Activated T-helper 17 cell treated with anti-CD3 and anti-CD28 coated beads, Interleukin-2, amount 50 U/mL, for 72 hours (primary cell): ENCODE results near the gene PARK7. TPM values are rescaled to one million over a fixed set of nuclear protein-coding genes. Genes with fewer than 3 reads are reported as not detected.
"Not testable (repeated sequence)": the region's sequence is repeated elsewhere in the genome, so short reads cannot be mapped to it uniquely, and the experiment has no call there.

Experiments used
- ATAC-seq: fragments of 150-1000 bp; cut with Tn5 transposase; replicated peaks from 2 replicates; pipeline ENCODE4 v1.10.0; 2021; ENCODE audit warnings: mild to moderate bottlenecking, moderate library complexity
- H3K27ac Mint-ChIP-seq: one replicate; pipeline ENCODE4 v1.8.0; 2022; ENCODE audit warnings: mixed read lengths
- H3K27me3 Mint-ChIP-seq: one replicate; pipeline ENCODE4 v1.8.0; 2022; ENCODE audit warnings: mixed read lengths
- H3K36me3 Mint-ChIP-seq: one replicate; pipeline ENCODE4 v1.8.0; 2022; ENCODE audit warnings: low read depth, mild to moderate bottlenecking, mixed read lengths
- H3K4me1 Mint-ChIP-seq: one replicate; pipeline ENCODE4 v1.8.0; 2022; ENCODE audit warnings: mixed read lengths
- H3K4me3 Mint-ChIP-seq: one replicate; pipeline ENCODE4 v1.8.0; 2022; ENCODE audit warnings: mild to moderate bottlenecking, mixed read lengths
- H3K9me3 Mint-ChIP-seq: one replicate; pipeline ENCODE4 v1.8.0; 2022; ENCODE audit warnings: mixed read lengths
- total RNA-seq, 2 donors: library from RNA; stranded (reverse); gene quantifications; one replicate each; pipeline ENCODE4 v1.2.3, GENCODE V29; 2022

The PARK7 gene
- total RNA-seq, 2 donors from 2014 or later, result 262 to 416 TPM

DNA sequence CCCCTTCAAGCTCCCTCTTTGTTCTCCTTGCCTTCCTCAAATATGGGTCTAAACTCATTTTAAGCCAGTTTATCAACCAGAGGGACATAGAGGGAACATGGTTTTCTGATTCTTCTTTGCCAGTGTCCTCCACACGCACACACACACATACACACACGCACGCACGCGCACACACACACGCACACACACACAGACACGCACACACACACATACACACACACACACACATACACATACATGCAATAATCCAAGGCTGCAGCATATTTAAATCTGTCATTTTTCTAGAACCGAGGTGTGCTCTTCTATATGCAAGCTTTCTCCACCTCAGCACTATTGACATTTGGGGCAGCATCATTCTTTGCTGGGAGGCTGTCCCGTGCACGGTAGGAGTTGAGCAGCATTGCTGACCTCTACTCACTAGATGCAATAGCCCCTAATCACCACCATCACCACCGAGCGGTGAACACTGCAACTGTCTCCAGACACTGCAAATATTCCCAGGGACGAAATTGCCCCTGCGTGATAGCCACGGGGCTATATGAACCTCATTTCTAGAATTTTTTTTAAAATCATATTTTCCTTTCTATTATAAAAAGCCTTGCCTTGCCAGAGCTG is 28.9 kb upstream of the PARK7 start:
- ATAC-seq, result no peak
- H3K27me3 Mint-ChIP-seq, result no peaks in the 10 kb centered on the region
- no peaks in the 10 kb centered on the region for H3K9me3 Mint-ChIP-seq
- peak overlapping the region; percentile 15 for H3K4me3 Mint-ChIP-seq
- H3K4me1 Mint-ChIP-seq, result peaks cover 19% of the 10 kb centered on the region
- no peak overlapping the region for H3K27ac Mint-ChIP-seq
- H3K36me3 Mint-ChIP-seq, result peaks cover 95% of the 10 kb centered on the region

DNA sequence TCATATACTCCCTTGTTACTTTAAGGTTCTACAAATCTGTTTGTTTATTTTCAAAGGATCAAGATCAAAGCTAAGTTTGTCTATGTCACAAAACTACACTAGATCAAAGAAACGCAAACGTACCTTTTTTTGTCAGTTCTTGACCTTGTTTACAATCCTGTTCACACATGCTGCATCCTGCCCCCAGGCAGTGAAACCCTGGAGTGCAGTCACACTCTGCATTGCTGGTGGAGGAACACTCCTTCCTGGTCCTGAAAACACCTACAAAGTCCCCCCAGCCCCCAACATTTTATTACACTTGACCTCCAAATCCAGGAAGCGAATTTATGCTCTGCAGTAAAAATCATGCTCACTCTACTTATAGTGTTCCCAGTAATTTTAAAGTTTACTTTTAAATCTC is 23.4 kb upstream of the PARK7 start:
- peaks cover 33% of the 10 kb centered on the region for H3K4me1 Mint-ChIP-seq
- no peak overlapping the region for H3K27ac Mint-ChIP-seq
- ATAC-seq, result no peak
- H3K9me3 Mint-ChIP-seq, result no peaks in the 10 kb centered on the region
- H3K4me3 Mint-ChIP-seq, result peak overlapping the region; percentile 82
- H3K27me3 Mint-ChIP-seq, result peaks cover 3% of the 10 kb centered on the region
- H3K36me3 Mint-ChIP-seq, result peaks cover 68% of the 10 kb centered on the region

DNA sequence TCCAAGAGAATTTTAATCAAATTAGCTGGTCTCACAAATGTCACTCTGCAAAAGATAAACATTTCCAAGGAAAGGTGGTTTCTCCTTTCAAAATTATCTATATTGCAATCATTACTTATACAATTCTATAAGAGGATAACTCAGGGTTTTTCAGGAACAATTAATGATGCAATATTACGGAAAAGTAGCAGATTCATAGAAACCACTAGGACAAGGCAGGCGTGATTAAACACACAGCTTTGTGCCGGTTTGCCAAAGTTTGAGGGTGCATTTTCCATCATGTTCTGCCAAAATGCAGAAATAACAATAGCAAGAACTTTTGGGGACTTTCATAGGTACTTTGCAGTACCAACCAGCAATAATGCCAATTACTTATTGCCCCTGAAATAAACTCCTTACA is 21.5 kb upstream of the PARK7 start:
- H3K9me3 Mint-ChIP-seq, result no peaks in the 10 kb centered on the region
- H3K27me3 Mint-ChIP-seq, result peaks cover 3% of the 10 kb centered on the region
- no peak for ATAC-seq
- peaks cover 48% of the 10 kb centered on the region for H3K36me3 Mint-ChIP-seq
- H3K4me3 Mint-ChIP-seq, result peak overlapping the region; percentile 82
- H3K27ac Mint-ChIP-seq, result peak overlapping the region; percentile 77
- H3K4me1 Mint-ChIP-seq, result peaks cover 36% of the 10 kb centered on the region

DNA sequence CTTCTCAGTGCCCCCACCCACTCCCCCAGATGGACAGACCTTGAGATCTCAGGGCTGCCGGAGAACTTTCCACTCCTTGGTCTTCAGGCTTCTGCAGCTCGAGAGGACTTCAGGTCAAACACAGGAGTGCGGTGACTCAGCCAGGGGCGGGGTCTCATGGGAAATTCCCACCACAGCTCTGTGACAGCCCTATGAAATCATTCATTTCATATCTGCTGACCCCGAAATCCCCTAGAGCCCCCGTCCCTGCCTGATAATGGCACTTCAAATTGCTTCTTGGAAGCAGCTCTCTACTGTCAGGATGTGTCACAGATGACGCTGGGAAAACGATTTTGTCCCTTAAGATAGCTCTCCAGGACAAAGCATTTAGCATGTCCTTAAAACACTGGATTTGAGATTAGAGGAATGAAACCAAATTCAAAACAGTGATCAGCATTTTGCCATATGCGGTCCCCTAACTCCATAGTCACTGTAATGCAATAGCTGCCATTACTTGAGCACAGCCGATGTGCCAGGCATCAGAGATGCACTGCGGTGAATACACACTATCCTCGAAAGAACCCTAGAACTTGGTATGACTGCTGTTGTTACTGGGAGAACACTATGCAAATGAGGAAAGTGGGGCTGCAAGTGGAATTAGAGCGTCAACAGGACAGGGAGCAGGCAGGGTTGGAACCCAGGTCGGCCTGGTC is 20.6 kb upstream of the PARK7 start, which contains the start of gene TNFRSF9:
TSS of gene TNFRSF9 (minus strand) at position 95 of the 692 bp plus-strand sequence. CDS start 845 bp downstream, outside the sequence.
- Mint-ChIP-seq H3K36me3 (peaks cover 40% of the 10 kb centered on the region), H3K27ac (peak within 1 kb of the TSS; percentile 77), H3K27me3 (peaks cover 3% of the 10 kb centered on the region), H3K9me3 (no peaks in the 10 kb centered on the region), H3K4me1 (peaks cover 36% of the 10 kb centered on the region), H3K4me3 (peak within 1 kb of the TSS; percentile 82)
- peak; percentile 92 for ATAC-seq

DNA sequence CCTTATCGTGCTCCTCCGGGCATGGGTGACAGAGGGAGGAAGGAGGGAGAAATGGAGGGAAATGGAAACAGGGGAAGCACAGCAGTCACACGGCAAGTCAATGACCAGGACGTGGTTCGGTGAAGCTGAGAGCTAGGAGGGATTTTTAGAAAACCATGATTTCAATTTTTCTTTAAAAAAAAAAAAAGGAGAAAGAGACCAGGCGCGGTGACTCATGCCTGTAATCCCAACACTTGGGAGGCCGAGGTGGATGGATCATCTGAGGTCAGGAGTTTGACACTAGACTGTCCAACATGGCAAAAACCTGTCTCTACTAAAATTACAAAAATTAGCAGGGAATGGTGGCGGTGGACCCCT is 20.1 kb upstream of the PARK7 start:
- H3K27ac Mint-ChIP-seq, result peak overlapping the region; percentile 77
- peak overlapping the region; percentile 82 for H3K4me3 Mint-ChIP-seq
- no peak for ATAC-seq
- no peaks in the 10 kb centered on the region for H3K9me3 Mint-ChIP-seq
- H3K4me1 Mint-ChIP-seq, result peaks cover 36% of the 10 kb centered on the region
- H3K27me3 Mint-ChIP-seq, result peaks cover 3% of the 10 kb centered on the region
- peaks cover 34% of the 10 kb centered on the region for H3K36me3 Mint-ChIP-seq

DNA sequence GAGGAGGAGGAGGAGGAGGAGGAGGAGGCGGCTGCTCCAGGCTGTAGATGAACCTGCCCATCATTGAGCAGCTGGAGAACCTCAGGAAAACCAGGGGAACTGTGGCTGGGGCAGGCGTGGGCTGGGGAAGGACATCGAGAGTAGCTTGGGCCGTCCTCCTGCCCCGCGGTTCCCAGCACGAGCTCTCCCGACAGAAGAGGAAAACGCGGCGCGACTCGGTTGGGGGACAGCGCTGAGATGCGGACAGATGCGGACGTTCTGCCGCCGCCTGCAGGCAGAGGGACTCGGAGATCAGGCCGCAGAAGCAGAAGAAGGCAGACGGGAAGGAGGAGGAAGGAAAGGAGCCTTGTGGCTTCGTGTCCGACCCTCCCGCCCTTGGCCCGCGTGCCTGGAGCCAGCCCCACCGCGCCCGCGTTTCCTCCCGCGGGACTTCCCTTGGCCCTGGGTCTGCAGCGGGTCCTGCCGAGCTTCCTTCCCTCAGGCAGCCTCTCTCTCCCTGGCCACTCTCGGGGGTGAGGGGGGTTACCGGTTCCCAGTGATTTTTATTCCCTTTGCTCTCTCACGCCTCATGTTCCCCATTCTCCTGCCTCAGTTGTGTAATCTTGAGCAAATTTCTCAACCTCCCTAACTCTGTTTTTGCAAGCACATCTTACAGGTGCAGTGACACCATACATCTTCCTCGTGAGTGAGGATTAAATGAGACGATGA is 19.1 kb upstream of the PARK7 start:
- peak overlapping the region; percentile 77 for H3K27ac Mint-ChIP-seq
- peaks cover 25% of the 10 kb centered on the region for H3K36me3 Mint-ChIP-seq
- H3K9me3 Mint-ChIP-seq, result no peaks in the 10 kb centered on the region

DNA sequence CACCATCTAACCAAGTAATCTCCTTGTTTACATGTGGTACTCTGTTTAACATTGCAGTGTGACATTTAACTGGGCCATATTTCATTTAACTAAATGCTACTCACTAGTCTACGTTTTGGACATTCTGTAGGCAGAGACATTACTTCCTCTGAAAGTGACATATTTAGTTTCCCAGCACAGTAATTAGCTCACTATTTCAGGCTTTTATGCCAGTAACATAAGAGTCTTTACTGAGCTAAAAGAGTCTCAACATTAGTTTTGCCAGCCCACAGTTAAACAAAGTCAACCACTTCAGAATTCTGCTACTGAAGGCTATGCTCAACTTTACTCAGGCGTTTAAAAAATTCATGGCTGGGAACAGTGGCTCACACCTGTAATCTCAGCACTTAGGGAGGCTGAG is 18.3 kb upstream of the PARK7 start:
- Mint-ChIP-seq H3K4me3 (peak overlapping the region; percentile 82), H3K27ac (peak overlapping the region; percentile 77), H3K36me3 (peaks cover 16% of the 10 kb centered on the region), H3K27me3 (peaks cover 3% of the 10 kb centered on the region), H3K4me1 (peaks cover 34% of the 10 kb centered on the region), H3K9me3 (no peaks in the 10 kb centered on the region)
- no peak for ATAC-seq

More for the DNA sequence above, 19.1 kb upstream of the PARK7 start:
- Mint-ChIP-seq H3K27me3 (peaks cover 3% of the 10 kb centered on the region), H3K4me3 (peak overlapping the region; percentile 82), H3K4me1 (peaks cover 36% of the 10 kb centered on the region)
- ATAC-seq, result peak; percentile 20

DNA sequence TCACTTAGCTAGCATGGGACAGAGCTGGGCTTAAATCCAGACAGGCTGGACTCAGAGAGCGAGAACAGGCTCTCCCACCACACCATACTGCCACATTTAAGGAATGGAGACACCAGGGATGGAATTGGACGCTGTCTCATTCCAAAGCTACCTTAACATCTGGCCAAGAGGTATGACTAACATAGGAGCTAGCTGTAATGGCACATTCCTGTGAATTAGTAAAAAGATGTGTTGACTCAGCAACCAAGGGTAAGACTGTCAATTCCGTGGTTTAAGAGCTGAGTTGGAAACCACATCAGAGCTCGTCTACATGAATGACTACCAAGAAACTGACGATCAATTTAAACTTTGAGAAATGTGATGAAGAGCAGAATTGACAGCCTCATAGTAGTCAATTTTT is 12.6 kb upstream of the PARK7 start:
- ATAC-seq, result peak; percentile 95
- Mint-ChIP-seq H3K27me3 (no peaks in the 10 kb centered on the region), H3K4me3 (peak overlapping the region; percentile 68)

DNA sequence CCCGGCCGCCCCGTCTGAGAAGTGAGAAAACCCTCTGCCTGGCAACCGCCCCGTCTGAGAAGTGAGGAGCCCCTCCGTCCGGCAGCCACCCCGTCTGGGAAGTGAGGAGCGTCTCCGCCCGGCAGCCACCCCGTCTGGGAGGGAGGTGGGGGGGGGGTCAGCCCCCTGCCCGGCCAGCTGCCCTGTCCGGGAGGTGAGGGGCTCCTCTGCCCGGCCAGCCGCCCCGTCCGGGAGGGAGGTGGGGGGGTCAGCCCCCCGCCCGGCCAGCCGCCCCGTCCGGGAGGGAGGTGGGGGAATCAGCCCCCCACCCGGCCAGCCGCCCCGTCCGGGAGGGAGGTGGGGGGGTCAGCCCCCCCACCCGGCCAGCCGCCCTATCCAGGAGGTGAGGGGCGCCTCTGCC is 8.7 kb upstream of the PARK7 start:
- not testable (repeated sequence) for H3K36me3 Mint-ChIP-seq, H3K27me3 Mint-ChIP-seq, H3K4me3 Mint-ChIP-seq, H3K27ac Mint-ChIP-seq, H3K9me3 Mint-ChIP-seq, ATAC-seq
- peaks cover 28% of the 10 kb centered on the region for H3K4me1 Mint-ChIP-seq

More for the DNA sequence above, 12.6 kb upstream of the PARK7 start:
- Mint-ChIP-seq H3K36me3 (no peaks in the 10 kb centered on the region), H3K9me3 (no peaks in the 10 kb centered on the region), H3K4me1 (peaks cover 15% of the 10 kb centered on the region), H3K27ac (peak overlapping the region; percentile 85)

DNA sequence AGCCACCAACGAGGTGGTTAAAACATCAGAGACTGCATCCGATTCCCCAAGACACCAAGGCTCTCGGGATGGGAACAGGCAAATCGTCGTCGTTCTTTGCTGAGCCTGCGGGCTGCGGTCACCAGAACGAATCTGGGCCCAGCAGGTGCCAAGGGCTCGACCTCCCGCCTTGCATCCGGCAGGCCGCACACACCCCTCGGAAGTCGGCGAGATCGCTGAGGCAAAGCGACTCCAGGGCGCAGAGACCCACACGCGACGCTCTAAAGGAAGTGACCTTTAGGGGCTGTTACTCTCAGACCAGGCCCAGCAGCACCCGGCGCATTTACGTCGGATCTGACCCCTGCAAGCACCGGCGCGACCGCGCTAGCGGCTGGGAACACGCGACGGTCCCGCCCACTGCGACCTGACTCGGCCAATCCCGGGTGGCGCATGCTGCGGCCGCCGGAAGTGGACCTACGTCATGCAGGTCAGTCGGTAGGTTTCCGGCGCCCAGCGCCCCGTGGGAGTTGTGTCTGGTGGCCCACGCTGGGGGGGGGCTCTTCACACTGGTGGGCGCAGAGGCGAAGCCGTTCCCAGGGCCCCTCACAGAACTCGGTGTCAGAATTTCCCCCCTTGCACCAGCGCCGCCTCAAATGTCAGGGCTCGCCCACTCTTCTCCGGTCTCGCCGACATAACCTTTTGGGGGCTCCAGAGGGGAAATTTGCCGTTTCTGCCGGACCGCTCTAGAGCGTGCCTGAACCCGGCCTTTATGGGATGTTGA is 7.5 kb upstream of the PARK7 start:
- H3K9me3 Mint-ChIP-seq, result no peaks in the 10 kb centered on the region
- H3K36me3 Mint-ChIP-seq, result no peaks in the 10 kb centered on the region
- peak overlapping the region; percentile 88 for H3K4me3 Mint-ChIP-seq
- ATAC-seq, result peak; percentile 92
- peak overlapping the region; percentile 94 for H3K27ac Mint-ChIP-seq
- H3K4me1 Mint-ChIP-seq, result peaks cover 22% of the 10 kb centered on the region
- H3K27me3 Mint-ChIP-seq, result no peaks in the 10 kb centered on the region

DNA sequence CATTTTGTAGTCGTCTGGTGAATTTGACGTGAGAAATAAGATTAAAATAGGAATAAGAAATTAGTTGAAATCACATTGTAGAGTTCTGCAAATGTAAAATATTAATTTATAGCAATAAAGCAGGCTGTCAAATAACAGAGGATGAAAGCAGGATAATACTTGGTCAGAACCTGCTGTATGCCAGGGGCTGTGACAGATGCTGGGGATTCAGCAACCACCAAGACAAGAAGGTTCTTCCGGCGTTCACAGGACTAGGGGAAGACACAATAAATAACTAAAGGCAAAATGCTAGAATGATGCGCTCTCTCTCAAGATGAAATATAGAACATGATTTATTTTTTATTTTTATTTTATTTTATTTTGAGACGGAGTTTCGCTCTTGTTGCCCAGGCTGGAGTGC is 6.8 kb upstream of the PARK7 start:
- peak overlapping the region; percentile 88 for H3K4me3 Mint-ChIP-seq

DNA sequence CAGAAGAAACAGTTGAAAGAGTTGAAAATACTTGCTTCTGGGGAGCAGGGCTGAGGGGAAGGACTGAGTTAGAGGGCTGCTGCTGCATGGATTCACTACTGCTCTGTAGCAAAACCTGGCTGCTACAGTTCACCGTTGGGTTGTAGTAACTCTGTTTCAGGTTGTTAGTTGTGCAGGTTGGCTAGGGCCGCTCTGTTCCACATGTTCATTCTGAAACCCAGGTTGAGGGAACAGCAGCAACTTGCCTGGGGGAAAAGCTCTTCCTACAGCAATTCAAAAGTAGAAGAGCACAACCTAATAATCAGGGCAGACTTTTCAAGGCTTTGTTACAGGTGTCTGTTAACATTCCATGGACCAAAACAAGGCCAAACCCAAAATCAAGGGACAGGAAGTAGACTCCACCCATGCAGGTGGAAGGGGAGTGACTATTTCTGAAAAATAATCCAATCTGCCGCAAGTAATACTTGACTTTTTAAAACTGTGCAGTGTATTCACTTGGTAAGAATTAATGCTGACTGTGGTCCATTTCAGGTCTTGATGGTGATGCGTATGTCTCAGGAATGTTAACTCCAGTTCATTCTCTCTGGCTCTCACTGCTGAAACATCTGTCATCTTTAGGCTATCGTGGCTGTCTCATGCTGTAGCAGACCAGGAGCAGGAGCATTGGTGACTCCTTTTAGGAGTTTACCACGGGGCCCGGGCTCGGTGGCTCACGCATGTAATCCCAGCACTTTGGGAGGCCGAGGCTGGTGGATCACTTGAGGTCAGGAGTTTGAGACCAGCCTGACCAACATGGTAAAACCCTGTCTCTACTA is 5.1 kb upstream of the PARK7 start:
- Mint-ChIP-seq H3K4me1 (peaks cover 26% of the 10 kb centered on the region), H3K36me3 (peaks cover 6% of the 10 kb centered on the region), H3K4me3 (peak overlapping the region; percentile 88), H3K27ac (peak overlapping the region; percentile 54), H3K27me3 (no peaks in the 10 kb centered on the region), H3K9me3 (no peaks in the 10 kb centered on the region)
- no peak for ATAC-seq

More for the DNA sequence above, 6.8 kb upstream of the PARK7 start:
- no peak for ATAC-seq
- Mint-ChIP-seq H3K4me1 (peaks cover 25% of the 10 kb centered on the region), H3K27ac (peak overlapping the region; percentile 94), H3K36me3 (no peaks in the 10 kb centered on the region), H3K9me3 (no peaks in the 10 kb centered on the region), H3K27me3 (no peaks in the 10 kb centered on the region)

DNA sequence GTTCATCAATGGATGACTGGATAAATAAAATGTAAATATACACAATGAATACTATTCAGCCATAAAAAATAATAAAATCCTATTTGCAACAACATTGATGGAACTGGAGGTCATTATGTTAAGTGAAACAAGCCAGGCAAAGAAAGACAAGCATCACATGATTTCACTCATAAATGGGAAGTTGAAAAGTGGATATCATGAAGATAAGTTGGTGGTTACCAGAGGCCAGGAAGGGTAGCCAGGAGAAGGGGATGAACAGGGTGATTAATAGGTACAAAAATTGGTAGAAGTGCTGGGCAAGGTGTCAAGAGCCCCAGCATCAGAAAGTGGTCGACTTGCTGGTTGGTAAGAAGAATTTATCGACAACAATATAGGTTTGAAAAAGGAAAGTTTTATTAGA is 1.3 kb upstream of the PARK7 start:
- H3K27me3 Mint-ChIP-seq, result no peaks in the 10 kb centered on the region
- H3K36me3 Mint-ChIP-seq, result peaks cover 43% of the 10 kb centered on the region
- peak overlapping the region; percentile 96 for H3K4me3 Mint-ChIP-seq
- H3K4me1 Mint-ChIP-seq, result peaks cover 28% of the 10 kb centered on the region
- H3K27ac Mint-ChIP-seq, result peak overlapping the region; percentile 95
- H3K9me3 Mint-ChIP-seq, result no peaks in the 10 kb centered on the region
- ATAC-seq, result no peak

DNA sequence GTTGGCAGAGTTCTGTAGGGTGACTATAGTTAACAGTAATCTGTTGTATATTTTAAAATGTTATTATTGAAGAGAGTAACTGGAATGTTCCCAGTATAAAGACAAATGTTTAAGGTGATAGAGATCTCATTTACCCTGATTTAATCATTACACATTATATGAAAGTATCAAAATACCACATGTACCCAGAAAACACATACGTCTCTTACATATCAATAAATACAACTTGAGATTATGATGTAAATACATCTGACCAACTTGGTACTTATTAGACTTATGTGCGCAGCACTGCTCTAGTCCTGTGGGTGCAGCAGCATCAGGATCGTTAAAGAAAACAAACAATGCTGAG is 670 bp upstream of the PARK7 start:
- ATAC-seq, result no peak
- Mint-ChIP-seq H3K27ac (peak overlapping the region; percentile 95), H3K27me3 (no peaks in the 10 kb centered on the region), H3K4me1 (peaks cover 26% of the 10 kb centered on the region), H3K4me3 (peak overlapping the region; percentile 96), H3K9me3 (no peaks in the 10 kb centered on the region), H3K36me3 (peaks cover 50% of the 10 kb centered on the region)
